GM12872 (cell line): ENCODE data around the gene SPATA20.

Experiments
- CTCF ChIP-seq: IDR thresholded peaks from 3 replicates; pipeline ENCODE4 v1.5.1; 2011; ENCODE audit warnings: low read depth, mild to moderate bottlenecking, low read length, moderate library complexity; ENCODE audit not compliant: insufficient read depth

Gene SPATA20

GRCh38 chr17:50537721-50538548 is 9.0 kb upstream of the SPATA20 start:
- no peak for TF ChIP-seq CTCF

- no peak for TF ChIP-seq CTCF
Observed at GRCh38 chr17:50538549-50539410, 8.2 kb upstream of the SPATA20 start.

GRCh38 chr17:50539762-50540559 is 7.0 kb upstream of the SPATA20 start:
- TF ChIP-seq CTCF = no peak

GRCh38 chr17:50540560-50541401 is 6.2 kb upstream of the SPATA20 start:
- TF ChIP-seq CTCF = no peak

GRCh38 chr17:50541402-50541715 is 5.6 kb upstream of the SPATA20 start:
- no peak for TF ChIP-seq CTCF

- TF ChIP-seq CTCF = peak; percentile 44
Observed at GRCh38 chr17:50541716-50542688, 5.0 kb upstream of the SPATA20 start.
